GM12874 (cell line): ENCODE data around the gene HSPB8.

Experiments
- TF ChIP-seq, protein P1 (sequence below): IDR thresholded peaks from 2 replicates; pipeline ENCODE4 v1.5.1; 2011; ENCODE audit warnings: low read depth, mild to moderate bottlenecking, control low read depth, low read length, moderate library complexity; ENCODE audit not compliant: insufficient read depth

The HSPB8 gene, protein sequence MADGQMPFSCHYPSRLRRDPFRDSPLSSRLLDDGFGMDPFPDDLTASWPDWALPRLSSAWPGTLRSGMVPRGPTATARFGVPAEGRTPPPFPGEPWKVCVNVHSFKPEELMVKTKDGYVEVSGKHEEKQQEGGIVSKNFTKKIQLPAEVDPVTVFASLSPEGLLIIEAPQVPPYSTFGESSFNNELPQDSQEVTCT

DNA sequence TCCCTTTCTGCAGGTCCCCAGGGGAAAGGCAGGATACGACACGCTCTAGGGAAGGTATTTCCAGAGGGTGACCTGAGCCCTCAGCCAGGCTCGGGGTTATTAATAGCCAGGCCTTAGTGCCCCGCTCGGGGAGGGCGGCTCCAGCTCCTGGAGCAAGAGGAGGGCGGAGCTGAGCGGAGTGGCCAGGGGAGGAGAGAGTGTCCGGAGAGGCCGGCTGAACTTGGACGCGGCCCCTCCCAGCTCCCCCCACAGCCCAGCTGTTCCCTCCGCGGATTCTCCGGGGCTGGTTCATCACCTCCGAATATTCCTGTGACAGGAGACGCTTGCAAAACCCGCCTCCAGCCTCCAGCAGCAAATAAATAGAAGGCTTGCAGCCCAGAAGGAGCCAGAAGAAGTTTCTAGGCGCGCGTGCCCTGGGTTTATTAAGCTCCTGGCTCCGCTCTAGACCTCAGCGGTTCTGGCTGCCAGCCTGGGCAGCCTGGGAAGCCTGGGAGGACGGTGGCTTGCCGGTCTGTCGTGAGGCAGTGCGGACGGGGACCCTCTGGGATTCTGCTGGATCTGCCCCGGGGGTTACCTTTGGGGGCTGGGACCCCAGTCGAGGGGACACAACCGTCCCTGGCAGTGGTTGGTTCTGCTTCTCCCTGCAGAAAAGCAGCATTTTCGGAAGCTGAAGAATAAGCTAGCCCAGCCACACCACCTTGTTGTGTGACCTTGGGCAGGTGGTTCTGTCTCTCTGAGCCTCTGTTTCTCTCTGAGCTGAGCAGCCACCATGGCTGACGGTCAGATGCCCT, at the start of gene HSPB8:
TSS of gene HSPB8 (plus strand) at position 388 of the 791 bp plus-strand sequence. CDS start at position 770, 382 bp downstream.
- TF ChIP-seq, protein P1, sequence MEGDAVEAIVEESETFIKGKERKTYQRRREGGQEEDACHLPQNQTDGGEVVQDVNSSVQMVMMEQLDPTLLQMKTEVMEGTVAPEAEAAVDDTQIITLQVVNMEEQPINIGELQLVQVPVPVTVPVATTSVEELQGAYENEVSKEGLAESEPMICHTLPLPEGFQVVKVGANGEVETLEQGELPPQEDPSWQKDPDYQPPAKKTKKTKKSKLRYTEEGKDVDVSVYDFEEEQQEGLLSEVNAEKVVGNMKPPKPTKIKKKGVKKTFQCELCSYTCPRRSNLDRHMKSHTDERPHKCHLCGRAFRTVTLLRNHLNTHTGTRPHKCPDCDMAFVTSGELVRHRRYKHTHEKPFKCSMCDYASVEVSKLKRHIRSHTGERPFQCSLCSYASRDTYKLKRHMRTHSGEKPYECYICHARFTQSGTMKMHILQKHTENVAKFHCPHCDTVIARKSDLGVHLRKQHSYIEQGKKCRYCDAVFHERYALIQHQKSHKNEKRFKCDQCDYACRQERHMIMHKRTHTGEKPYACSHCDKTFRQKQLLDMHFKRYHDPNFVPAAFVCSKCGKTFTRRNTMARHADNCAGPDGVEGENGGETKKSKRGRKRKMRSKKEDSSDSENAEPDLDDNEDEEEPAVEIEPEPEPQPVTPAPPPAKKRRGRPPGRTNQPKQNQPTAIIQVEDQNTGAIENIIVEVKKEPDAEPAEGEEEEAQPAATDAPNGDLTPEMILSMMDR: no peak

DNA sequence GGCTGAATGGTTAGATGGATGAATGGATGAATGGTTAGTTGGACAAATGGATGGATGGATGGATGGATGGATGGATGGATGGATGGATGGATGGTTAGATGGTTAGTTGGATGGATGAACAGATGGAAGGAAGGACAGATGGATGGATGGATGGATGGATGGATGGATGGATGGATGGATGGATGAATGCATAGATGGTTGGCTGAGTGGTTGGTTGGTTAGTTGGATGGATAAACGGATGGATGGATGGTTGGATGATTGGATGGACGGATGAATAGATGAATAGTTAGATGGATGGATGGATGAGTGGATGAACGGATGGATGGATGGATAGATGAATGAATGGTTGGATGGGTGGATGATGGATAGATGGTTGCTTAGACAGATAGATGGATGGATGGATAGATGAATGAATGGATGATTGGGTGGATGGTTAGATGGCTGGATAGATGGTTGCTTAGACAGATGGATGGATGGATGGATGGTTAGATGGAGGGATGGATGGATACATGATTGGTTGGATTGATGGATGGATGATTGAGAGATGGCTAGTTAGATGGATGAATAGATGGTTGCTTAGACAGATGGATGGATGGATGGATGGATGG, 48.8 kb upstream of the HSPB8 start:
- TF ChIP-seq, protein P1: no peak

DNA sequence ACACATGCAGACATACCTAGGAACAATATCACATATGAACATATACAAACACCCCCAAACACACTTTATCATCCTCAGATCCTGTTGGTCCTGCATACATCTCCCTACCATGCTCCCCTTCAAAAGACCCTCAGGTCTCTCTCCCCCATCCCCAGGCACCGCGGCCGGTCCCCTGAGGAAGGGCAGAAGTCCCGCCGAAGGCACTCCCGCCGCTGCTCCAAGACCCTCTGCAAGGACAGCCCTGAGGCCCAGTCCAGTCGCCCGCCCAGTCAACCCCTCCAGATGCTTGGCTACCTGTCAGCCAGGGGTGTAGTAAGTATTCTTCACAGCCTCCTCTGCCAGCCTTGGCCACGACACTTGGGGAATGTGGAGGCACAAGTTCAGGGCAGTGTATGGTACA, 48.2 kb upstream of the HSPB8 start:
- TF ChIP-seq, protein P1: no peak

DNA sequence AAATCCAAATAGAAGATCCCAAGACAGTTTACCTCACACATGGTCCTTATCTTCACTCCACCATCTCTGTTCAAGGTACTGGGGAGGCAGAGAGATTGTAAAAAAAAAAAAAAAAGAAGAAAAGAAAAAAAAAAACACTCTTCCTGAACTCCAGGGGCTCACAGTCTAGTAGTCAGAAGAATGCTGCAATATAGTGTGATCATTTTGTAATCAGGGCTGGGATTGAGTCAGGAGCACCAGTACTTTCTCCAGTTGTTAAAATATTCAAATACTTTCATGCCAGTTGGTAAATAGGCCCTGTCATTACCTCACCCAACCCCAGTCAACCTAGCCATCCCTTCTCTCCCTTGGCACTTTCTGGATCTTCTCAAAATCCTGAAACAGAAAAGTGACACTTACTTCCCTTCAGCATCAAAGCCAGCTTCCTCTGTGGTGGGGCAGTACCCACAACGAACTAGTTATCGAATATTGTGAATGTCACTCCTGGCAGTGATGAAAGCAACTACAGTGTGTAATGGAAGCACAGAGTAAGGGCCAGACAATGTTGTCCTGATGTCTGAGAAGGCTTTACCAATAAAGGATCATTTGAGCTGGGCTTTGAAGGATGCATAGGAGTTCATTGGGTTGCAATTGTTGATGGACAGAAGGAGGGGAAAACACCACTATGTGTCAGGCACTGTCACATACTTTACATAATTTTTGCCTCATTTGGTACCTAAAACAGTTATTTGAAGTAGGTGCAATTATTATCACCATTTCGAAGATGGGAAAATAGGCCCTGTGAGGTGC, 44.3 kb upstream of the HSPB8 start:
- TF ChIP-seq, protein P1: no peak

DNA sequence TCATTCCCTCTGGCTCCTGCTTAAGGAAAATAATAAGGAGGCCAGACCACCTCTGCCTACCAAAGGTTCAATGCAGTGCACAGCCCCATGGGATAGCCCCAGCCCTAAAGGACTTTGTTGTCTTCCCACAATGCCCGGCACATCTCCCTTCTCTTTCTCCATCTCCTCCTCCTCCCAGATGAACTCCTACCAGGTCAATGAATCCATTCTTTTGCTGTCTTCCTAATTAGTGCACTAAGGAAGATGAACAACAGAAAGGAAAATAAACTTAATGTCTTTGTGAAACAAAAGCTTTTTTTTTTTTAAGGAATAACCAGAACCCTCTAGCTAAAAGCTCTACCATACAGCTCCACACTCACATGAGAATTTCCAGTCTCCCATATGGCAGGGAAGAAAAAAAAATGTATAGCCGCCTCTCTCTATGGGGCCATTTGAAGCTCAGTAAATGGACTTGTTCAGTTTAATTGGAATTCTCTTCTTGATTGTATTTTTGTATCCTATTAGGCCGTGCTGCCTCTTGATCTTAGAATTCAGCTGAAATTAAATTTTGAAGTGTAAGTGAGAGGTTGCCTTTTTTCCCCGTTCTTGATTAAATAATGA, 41.8 kb upstream of the HSPB8 start:
- TF ChIP-seq, protein P1: no peak

DNA sequence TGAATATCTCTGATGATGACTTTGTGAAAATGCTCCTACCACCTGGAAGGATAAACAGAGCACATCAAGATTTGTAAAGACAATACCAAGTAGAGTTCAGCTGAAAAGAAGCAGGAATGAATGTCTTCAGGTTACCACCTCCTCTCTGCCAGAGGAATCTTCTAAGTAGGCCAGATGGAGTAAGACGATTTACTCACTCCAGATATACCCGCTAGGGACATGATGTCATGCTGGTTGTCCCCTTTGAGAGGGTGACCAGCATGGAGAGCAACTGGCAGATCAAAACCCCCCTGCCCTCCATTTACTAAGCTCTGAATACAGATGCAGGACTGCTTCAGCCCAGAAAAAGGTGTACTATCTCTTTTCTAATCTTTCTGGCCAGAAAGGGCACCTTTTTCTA, 39.3 kb upstream of the HSPB8 start:
- TF ChIP-seq, protein P1: no peak

DNA sequence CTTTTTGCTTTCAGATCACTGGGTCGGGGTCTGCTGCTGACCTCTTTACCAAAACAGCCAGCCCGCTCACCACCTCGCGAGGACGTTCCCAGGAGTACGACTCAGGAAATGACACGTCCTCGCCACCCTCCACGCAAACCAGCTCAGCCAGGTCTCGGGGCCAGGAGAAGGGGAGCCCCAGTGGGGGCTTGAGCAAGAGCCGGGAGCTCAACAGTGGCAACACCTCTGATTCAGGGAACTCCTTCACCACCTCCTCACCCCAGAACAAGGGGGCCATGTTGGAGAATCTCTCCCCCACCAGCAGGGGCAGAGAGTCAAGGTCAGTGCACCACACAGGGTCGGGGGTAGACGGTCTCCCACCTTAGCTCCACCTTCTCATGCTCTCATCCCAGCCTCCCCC, 33.4 kb upstream of the HSPB8 start:
- TF ChIP-seq, protein P1: no peak
